CD4-positive, alpha-beta T cell treated with Interleukin-21 for 1 hour (primary cell): ENCODE data around the gene TLX1.

Experiments used
- DNase-seq: peaks from one replicate; pipeline ENCODE4 v3.0.0-alpha.2; 2020

The TLX1 gene

DNA sequence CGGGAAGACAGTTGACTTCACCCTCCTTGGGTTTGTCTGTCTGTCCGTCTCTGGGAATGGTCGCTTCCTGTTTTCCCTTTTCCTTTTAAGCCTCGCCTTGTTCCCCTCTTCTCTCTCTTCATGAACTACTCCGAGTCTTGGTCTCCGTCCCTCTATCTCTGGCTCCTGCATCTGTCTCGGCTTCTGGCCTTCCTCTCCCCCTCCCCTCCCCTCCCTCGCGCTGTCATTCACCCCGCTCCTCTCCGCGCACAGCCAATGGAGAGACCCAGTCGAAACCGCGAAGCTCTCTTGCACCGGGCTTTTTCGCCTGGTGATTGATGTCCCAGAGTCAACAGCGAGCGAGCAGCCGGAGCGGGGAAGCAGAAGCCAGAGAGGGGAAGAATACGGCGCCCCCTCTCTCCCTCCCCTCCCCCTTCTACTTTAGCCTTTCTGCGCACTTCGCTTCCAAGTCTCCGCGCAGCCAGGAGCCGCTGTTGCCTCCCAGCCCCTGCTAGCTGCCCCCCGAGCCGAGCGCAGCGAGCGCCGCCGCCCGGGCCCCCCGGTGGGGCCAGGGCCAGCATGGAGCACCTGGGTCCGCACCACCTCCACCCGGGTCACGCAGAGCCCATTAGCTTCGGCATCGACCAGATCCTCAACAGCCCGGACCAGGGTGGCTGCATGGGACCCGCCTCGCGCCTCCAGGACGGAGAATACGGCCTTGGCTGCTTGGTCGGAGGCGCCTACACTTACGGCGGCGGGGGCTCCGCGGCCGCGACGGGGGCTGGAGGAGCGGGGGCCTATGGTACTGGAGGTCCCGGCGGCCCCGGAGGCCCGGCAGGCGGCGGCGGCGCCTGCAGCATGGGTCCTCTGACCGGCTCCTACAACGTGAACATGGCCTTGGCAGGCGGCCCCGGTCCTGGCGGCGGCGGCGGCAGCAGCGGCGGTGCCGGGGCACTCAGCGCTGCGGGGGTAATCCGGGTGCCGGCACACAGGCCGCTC lies at the start of gene TLX1:
Gene TLX1, plus strand, starts transcription at position 317 of the 978 bp plus-strand sequence. Its CDS starts 242 bp downstream, at position 559.
- DNase-seq: no peak

DNA sequence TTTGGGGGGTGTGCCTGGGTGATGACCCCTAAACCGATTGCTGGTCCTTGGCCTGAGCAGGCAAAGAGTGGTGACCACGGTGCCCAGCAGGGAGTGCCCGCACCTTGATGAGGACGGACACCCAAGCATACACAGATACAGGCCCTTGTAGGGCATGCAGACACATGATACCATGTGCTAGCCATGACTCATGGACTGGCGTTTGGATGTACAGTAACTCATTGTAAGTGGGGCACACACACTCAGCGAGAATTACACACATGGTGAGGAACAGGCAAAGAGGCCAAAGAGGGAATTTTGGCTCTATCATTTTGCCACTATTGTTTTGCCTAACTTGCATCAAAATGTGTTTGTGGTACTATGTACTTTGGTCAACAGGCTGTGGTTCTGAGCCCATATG lies 45.3 kb upstream of the TLX1 start:
- DNase-seq: no peak

DNA sequence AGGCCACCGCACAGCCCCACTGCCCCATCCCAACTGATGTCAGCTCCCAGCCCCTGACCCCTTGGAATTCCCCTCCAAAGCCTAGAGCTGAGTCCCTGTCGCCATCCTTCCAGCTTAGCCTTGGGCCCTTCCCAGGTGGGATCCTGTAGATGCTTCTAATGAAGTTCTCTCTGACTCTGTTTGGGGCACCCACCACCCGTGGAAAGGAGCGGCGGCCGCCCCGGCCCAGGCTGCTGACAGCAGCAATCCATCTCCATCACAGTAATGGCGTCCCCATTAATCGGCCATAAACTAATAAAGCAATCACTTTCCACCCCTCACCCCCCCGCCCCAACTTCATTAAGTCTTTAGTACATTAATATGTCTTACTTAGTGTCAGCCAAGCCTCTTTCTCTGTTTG lies 43.7 kb upstream of the TLX1 start:
- DNase-seq: no peak

DNA sequence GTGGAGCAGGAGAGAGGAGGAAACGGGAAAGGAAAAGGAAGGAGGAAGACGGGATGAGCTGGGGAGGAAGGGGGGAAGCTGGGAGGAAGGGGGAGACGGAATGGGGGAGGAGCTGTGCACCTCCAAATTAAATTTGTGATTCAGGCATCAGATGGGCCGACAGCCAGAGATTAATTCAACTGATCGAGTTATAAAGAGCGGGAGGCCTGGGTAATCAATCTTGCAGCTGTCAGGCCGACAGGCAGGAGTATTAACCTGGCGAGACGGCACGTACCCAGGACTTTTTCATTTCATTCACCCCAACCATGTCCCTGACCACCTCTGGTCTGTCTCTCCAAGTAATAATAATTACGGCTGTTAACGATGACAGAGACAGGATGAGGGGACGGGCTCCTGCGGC lies 43.1 kb upstream of the TLX1 start:
- no peak for DNase-seq

DNA sequence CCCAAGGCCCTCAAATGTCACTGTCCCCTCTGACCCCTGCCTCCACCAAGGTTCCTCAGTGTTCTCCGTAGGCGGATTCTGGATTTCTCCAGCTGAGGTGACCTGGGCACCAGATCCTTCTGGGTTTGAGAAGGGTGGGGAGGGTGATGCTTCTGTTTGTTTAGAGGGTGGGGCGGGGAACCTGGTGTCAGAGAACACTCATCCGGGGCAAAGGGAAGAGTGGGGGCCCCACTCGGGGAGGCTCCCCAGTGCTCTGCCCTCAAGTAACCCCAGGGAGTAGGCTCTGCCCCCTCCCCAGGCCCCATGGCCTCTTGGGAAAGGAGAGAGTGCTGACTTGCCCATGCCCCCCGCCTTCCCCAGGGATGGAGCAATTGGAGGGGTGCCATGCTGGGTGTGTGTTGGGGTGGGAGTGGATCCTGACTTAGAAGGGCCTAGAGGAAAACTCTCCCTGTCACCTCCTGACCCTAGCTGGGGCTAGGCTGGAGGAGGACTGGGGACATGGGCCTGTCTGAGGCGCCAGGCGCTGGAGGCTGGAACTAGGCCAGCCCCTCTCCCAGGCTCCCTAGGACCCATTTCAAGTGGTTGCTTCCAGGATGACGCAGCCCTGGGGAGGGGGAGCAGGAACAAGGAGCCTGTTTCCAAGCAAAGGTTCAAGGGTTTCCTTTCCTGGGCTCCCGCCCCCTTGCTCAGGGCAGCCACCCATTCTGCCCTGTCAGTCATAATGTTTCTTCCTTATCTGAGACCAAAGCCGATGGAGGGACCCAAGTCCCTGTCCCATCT lies 41.4 kb upstream of the TLX1 start:
- no peak for DNase-seq

DNA sequence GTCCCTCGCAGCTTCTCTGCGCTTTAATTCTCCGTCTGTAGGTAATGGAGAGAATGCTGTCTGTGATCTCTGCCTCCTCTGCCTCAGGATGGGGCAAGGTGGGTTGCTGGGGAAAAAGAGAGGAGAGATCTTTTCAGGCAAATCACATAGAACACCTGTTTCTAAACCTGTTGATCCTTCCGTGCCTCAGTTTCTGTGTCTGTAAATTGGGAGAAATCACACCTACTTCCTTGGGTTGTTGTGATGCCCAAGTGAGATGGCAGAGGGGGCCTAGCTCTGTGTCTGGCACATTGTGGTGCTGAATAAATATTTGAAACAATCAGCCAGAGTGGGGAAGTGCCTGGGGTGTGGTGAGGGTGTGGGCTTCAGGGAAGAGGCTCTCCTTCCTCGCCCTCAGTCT lies 40.5 kb upstream of the TLX1 start:
- DNase-seq: no peak

DNA sequence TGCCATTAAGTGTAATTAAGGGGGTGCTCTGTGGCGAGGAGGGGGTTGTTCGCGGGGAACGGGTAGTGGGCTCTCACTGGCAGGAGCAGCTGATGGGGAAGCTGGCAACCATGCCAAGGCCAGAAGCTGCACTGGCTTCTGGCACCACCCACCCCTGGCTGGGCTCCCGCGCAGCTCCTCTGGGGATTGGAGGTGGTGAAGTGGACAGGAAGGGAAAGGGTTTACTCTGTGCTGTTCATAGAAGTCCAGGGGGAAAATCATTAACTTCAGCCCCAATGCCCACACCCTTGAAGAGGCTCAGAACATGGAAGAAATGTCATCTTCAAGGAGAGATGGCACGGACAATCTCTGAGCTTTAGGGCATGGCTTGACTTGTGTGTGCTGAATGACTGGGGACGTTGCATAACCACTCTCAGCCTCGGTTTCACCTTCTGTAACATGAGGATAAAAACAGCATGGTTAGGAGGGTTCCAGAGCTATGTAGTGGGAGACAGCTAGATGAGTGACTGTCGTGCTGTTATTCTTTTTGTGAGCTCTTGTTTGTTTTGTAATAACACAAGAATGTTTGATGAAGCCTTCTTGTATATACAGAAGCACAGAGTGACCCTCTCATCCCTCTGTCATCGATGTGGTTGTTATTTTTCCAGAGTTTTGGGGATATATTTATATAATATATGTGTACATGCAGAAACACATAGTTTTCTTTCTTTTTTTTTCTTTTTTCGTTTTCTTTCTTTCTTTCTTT lies 39.4 kb upstream of the TLX1 start:
- DNase-seq: no peak

DNA sequence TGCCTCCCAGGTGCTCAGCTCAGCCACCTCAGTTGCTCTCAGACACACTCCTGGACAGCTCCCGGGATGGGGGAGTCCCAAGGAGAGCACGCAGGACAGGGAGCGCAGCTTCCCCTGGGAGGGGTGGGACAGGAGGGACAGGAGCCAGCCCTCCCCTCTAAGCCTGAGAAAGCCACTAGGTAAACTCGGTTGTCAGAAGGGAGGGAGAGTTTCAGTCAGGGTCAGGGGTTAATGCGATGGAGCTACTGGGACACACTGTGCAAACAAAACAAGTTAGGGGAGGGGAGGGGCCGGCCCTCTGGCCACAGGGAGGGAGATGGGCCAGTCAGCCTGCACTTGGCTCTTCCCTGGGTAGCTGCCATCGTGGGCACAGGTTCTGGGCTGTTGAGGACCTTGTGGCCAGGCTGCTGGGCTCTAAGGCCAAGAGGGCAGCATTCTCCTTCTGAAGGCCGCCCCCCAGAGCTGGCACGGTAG lies 38.2 kb upstream of the TLX1 start:
- DNase-seq: no peak

DNA sequence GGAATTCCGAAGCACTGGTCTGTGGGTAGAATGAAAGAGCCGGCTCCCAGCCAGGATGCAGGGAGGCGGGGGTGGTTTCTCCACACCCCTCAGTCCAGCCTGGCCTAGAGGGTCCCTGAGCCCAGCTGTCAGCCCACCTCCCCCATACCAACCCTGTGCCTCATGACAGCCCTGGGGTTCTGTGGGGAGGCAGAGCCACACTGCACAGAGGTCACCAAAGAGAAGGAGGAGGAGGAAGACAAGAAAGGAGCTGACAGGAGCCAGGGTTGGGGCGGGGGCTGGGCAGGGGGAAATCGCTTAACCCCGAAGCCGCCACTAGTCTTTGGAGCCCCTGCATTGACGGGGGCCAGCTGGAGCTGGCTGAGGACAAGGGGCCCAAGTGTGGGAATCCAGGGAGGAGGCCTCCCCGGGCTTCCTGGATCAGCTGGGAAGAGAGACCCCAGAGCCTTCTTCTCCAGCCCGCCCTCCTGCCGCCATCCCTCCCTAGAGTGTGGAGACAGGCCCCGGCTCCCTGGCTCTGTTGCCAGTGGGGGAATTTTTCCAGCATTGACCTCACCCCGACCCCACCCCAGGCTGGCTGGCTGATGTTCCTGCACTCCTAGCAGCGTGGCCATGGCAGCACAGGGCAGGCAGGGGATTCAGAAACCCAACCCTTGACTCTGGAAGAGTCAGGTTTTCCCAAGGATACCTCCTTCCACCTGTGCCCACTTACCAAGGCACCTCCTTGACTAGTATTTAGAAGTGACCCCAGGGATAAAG lies 36.8 kb upstream of the TLX1 start:
- no peak for DNase-seq

DNA sequence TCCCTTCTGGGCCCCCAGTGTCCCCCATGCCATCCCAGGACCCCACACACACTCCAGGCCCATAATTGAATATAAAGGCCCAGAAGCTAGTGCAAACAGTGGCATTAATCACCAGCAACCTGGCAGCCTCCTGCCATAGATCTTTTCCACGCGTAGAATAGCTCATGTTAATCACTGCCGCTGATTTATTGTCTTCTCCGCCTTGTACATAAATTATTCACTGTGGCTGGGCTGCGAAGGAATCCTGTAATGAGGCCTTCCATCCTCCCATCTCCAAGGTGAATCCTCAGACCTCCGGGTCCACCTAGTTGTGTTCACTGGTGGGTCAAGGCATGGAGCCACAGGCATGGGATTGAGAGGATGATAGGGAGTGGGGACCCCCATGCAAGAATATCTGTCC lies 36.1 kb upstream of the TLX1 start:
- no peak for DNase-seq

DNA sequence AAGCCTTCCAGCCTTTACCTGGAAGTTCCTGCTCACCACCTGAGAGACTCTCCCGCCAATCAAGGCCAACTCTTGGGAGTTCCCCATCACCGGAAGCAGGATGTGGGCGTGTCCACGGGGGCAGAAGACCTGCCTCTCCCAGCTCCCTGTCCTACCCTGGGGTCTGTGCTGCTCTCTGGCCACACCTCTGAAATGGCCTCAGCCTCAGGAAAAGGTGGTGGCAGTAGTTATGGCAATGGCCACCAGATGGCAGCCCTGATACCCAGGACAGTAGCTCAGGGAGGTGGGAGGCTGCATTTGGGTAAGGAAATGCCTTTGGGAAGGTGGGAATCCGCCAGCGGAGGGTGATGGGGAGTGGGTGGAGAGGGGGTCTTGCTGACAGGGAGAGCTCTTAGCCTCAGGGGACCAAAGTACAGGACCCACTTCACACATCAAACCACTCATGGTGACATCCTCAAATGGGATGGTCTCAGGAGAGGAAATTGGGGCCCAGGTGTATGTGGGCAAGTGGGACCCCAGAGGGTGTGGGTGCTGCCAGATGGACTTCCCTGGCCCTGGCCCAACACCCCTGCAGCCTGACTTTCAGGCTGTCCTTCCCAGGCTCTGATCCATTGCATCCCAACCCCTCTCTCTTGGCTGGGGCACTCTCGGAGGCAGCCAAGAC lies 35.4 kb upstream of the TLX1 start:
- DNase-seq: peak; percentile 70

DNA sequence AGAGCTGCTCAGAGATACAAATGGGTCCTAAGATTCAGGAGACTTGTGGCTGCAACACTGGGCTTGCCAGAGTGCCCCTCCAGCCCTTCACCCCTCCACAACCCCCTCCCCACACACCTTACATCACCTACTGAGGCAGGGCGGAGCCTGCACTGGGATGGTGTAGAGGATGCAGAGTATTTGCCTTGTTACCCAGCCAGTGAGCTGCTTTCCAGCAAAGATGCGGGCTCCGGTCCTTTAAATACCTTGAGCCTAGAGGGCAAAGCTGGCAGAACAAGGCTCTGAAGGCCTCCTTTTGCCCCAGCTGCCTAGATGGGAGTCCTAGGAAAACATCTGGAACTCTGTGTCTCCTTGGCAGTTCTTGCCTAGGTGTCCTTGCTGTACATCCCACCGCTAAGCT lies 34.7 kb upstream of the TLX1 start:
- DNase-seq: no peak

DNA sequence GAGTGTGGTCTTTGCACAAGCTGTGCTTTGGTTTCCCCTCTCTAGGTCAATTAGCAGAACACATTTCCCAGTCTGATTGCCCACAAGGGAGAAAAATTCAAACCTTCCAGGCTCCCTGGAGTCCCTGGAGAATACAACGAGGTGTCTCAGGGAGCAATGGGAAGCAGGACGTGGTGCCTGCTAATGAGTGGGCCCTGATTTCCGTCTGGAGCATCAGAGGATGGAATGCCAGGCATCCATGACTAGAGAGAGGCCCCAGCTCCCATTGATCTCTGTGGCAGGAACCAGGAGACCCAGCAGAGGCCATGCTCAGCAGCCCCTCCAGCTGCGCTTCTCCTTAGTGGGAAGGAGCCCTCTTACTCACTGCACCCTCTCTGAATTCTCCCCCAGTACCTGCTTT lies 33.2 kb upstream of the TLX1 start:
- no peak for DNase-seq

DNA sequence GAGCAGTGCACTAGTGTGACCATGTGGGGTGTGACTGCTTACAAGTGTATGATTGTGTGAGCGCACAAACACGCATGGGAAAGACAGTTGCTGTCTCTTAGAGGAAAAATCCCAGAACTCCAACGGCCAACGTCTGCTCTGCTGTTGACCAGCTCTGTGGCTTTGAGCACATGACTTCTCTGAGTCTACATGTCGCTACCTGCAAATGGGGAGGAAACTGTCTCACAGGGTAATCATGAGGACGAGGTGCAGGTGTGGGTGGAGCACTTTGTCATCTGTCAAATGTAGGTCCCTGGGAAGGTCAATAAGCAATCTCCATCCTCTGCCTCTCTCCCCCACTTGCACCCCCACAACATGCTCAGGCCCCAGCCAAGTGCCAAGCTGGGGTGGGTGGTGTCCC lies 31.2 kb upstream of the TLX1 start:
- DNase-seq: no peak

DNA sequence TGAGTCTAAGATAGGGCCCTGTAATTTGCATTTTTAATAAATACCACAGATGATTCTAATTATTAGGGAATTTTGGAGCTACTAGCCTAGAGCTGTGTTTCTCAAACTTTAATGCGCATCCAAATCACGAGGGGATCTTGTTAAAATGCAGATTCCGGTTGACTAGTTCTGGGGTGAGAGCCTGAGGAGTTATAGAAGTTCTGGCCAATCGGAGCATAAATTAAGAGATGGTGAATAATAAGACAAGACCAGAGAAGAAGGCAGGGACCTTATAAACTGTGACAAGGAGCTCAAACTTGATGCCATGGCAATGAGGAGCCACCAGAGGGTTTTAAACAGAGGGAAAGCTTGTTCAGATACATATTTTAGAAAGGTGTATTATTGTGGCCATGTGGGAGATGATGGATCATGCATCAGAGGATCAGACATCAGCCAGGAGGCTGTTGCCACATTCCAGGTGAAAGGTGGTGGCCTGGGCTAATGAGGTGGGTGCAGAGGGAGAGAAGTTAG lies 29.7 kb upstream of the TLX1 start:
- no peak for DNase-seq

DNA sequence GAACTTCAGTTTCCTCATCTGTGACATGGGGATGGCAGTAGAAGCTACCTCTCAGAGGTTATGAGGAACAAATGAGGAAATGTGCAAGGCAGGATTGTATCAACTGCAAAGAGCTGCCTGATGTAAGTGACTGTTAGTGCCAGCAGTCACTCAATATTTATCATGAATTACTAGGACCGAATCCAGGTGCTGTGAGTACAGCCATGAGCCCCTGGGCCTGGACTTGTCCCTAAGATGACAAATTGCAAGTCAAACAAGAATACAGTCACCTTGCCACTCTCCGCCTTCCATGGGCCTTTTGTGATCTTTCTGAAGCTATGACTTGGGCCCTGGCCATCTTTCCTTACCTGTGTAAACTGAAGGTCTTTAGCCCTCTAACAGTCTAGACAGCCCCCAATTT lies 27.7 kb upstream of the TLX1 start:
- DNase-seq: no peak

DNA sequence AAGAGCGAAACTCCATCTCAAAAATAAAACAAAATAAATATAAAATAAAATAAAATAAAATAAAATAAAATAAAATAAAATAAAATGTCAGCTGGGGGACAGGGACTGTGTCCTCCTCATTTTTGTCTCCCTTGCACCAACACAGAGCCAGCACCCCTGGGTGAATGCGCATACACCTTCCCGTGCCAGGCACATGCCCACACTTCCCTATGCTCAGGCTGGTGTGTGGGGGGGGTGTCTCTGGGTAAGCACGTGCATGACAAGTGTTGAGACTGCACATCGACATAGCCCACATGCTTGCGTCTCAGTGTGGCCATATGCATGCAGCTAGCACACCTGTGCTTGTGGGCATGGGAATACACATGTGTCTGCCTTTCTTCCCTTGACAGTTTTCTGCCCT lies 24.7 kb upstream of the TLX1 start:
- no peak for DNase-seq

DNA sequence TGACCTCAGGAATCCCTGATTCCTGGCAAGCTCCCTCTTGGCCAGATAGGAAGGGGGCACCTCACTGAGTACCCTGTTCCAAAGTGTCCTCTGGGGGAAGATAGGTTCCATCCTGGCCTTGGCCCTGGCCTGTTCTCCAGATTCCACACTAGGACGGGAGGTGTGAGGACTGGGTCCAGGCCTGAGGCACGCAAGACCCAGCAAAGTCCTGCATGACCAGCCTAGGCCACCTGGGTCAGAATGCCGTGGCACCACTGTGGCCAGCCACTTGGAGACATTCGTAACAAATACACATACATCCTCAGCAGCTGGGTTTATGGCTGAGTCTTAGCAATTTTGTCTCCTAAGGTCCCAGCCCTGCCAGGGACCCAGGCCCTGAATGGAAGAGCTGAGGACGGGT lies 23.3 kb upstream of the TLX1 start:
- DNase-seq: no peak

DNA sequence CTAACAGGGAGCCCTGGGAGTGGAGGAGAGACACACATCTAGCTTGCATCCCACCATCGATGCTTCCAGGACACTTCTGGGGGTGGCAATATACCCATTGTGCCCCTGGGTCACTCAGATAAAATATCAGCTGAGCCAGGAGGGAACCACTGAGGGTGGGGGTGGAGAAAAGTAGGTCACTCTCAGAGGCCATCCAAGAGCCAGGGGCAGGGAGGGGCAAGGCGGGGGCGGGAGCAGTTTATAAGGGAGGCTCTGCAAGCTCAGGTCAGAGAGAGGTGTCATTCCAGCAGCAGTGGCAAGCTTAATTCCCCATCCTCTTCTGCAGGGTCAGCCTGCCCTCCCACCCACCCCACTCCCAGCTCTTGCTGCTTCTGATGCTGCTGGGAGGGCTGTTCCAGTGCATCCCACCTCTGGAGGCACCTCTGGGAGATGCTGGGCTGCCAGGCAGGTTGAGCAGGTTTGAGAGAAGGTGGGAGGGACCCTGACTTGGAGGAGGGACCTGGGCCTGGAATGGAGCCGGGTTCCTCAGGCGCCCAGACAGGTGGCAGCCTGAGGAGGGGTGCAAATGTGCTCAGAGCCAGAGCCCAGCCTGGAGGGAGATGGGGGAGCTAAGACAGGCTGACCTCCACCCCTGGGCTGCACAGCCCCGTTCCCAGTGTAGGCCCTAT lies 20.1 kb upstream of the TLX1 start:
- DNase-seq: no peak

DNA sequence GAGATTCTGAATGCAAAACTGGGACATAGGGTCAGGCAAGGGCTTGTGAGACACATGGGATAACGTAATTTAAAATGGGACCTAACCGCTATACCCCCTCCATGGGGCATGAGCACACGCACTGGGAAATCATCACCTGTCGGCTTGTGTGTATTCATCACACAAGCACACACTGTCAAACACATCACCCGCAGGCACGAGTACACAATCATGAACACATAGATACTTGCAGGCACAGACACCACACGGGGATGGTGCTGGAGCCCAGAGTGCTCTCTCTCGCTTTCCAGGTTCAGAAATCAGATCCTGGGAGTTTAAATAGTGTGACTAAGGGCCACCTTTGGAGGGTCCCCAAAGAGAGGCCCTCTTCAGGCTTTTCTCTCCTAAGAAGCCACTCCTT lies 19.6 kb upstream of the TLX1 start:
- no peak for DNase-seq
